AG09309 (cell line): ENCODE results near the gene TANGO6.

ENCODE experiments used
- DNase-seq: peaks from one replicate; pipeline ENCODE4 v3.0.0-alpha.2; 2010; ENCODE audit warnings: low read depth
- H3K4me3 ChIP-seq: 2 replicates; pipeline ENCODE4 v1.5.1; 2011; ENCODE audit warnings: mild to moderate bottlenecking, low read depth, low read length, moderate library complexity; ENCODE audit not compliant: control insufficient read depth
- CTCF ChIP-seq: IDR thresholded peaks from 2 replicates; pipeline ENCODE4 v1.5.1; 2011; ENCODE audit warnings: mild to moderate bottlenecking, low read depth, low read length, inconsistent platforms; ENCODE audit not compliant: insufficient read depth, control insufficient read depth; ENCODE audit errors: missing control alignments

The TANGO6 gene

GRCh38 chr16:69071036-69071435 lies 227.7 kb downstream of the TANGO6 start:
- no peak for TF ChIP-seq CTCF
- DNase-seq, result no peak
- H3K4me3 ChIP-seq, result no peak overlapping the region

- no peak for DNase-seq
- no peak overlapping the region for H3K4me3 ChIP-seq
- no peak for TF ChIP-seq CTCF
Observed at GRCh38 chr16:69072640-69072974, 229.3 kb downstream of the TANGO6 start.

GRCh38 chr16:69073181-69073702 lies 229.9 kb downstream of the TANGO6 start:
- DNase-seq, result peak; percentile 66
- no peak for TF ChIP-seq CTCF
- no peak overlapping the region for H3K4me3 ChIP-seq

GRCh38 chr16:69077251-69077650 lies 233.9 kb downstream of the TANGO6 start:
- H3K4me3 ChIP-seq, result no peak overlapping the region
- DNase-seq, result no peak
- no peak for TF ChIP-seq CTCF

GRCh38 chr16:69078073-69078472 lies 234.7 kb downstream of the TANGO6 start:
- no peak for TF ChIP-seq CTCF
- no peak overlapping the region for H3K4me3 ChIP-seq
- no peak for DNase-seq

- no peak for TF ChIP-seq CTCF
- DNase-seq, result no peak
- no peak overlapping the region for H3K4me3 ChIP-seq
Observed at GRCh38 chr16:69079697-69080096, 236.4 kb downstream of the TANGO6 start.
